ENCODE data around the gene GRIK3.

The GRIK3 gene

GRCh38 chr1:36994294-36994693 is 40.0 kb downstream of the GRIK3 start:
- TF ChIP-seq ZBTB7A (IDR thresholded peaks at IDR 0.05; ENCODE audit: low read depth) (no peak), CREB1 (IDR thresholded peaks at IDR 0.05; ENCODE audit: low read depth) (no peak), EP300 (IDR thresholded peaks at IDR 0.05; ENCODE audit: borderline replicate concordance) (no peak), TEAD4 (IDR thresholded peaks at IDR 0.05) (no peak), FOXM1 (IDR thresholded peaks at IDR 0.05; ENCODE audit: borderline replicate concordance, low read depth) (no peak), REST (IDR thresholded peaks at IDR 0.05; ENCODE audit: low read depth) (no peak), MAX (IDR thresholded peaks at IDR 0.05) (no peak), YY1 (IDR thresholded peaks at IDR 0.05; ENCODE audit: low read depth) (no peak), EGR1 (IDR thresholded peaks at IDR 0.05) (no peak), RAD21 (IDR thresholded peaks at IDR 0.05; ENCODE audit: low read depth) (no peak), USF1 (IDR thresholded peaks at IDR 0.05) (no peak), NFIC (IDR thresholded peaks at IDR 0.05) (no peak), TAF1 (IDR thresholded peaks at IDR 0.05; ENCODE audit: low read depth) (no peak), CEBPB (IDR thresholded peaks at IDR 0.05) (no peak), TCF12 (IDR thresholded peaks at IDR 0.05; ENCODE audit: low read depth) (no peak)

- no peak for TF ChIP-seq TEAD4 (IDR thresholded peaks at IDR 0.05)
- no peak for TF ChIP-seq USF1 (IDR thresholded peaks at IDR 0.05)
- no peak for TF ChIP-seq CREB1 (IDR thresholded peaks at IDR 0.05; ENCODE audit: low read depth)
- no peak for TF ChIP-seq RAD21 (IDR thresholded peaks at IDR 0.05; ENCODE audit: low read depth)
- no peak for TF ChIP-seq MAX (IDR thresholded peaks at IDR 0.05)
- TF ChIP-seq REST (IDR thresholded peaks at IDR 0.05; ENCODE audit: low read depth), result no peak
- no peak for TF ChIP-seq TCF12 (IDR thresholded peaks at IDR 0.05; ENCODE audit: low read depth)
- no peak for TF ChIP-seq EGR1 (IDR thresholded peaks at IDR 0.05)
- TF ChIP-seq CEBPB (IDR thresholded peaks at IDR 0.05), result no peak
- TF ChIP-seq NFIC (IDR thresholded peaks at IDR 0.05), result no peak
Measured at GRCh38 chr1:36992139-36992943, 42.0 kb downstream of the GRIK3 start.

GRCh38 chr1:36991551-36991950 is 42.8 kb downstream of the GRIK3 start:
- TF ChIP-seq RAD21 (IDR thresholded peaks at IDR 0.05; ENCODE audit: low read depth) (no peak), EP300 (IDR thresholded peaks at IDR 0.05; ENCODE audit: borderline replicate concordance) (no peak), YY1 (IDR thresholded peaks at IDR 0.05; ENCODE audit: low read depth) (no peak), MAX (IDR thresholded peaks at IDR 0.05) (no peak), FOXM1 (IDR thresholded peaks at IDR 0.05; ENCODE audit: borderline replicate concordance, low read depth) (no peak), USF1 (IDR thresholded peaks at IDR 0.05) (no peak), NFIC (IDR thresholded peaks at IDR 0.05) (no peak), EGR1 (IDR thresholded peaks at IDR 0.05) (no peak), TAF1 (IDR thresholded peaks at IDR 0.05; ENCODE audit: low read depth) (no peak), TEAD4 (IDR thresholded peaks at IDR 0.05) (no peak), TCF12 (IDR thresholded peaks at IDR 0.05; ENCODE audit: low read depth) (no peak), CREB1 (IDR thresholded peaks at IDR 0.05; ENCODE audit: low read depth) (no peak), CEBPB (IDR thresholded peaks at IDR 0.05) (no peak), REST (IDR thresholded peaks at IDR 0.05; ENCODE audit: low read depth) (no peak), ZBTB7A (IDR thresholded peaks at IDR 0.05; ENCODE audit: low read depth) (no peak)
